Astrocyte of the spinal cord (primary cell): ENCODE measurements around the gene GALNT6.

Experiments used
- DNase-seq: peaks from one replicate; pipeline ENCODE4 v3.0.0; 2011; ENCODE audit warnings: low read depth, low spot score
- H3K4me3 ChIP-seq: 2 replicates; pipeline ENCODE4 v1.5.1; 2011; ENCODE audit warnings: low read depth, mild to moderate bottlenecking, low read length, moderate library complexity
- in situ Hi-C: cut with HindIII; loops from 2 replicates; pipeline ENCODE4 v1.10.0; 2017; ENCODE audit warnings: low sequenced_read_pairs
- TF ChIP-seq, protein P1 (sequence below): IDR thresholded peaks from 2 replicates; pipeline ENCODE4 v1.5.1; 2012; ENCODE audit warnings: low read depth, mild to moderate bottlenecking, low read length, inconsistent platforms

The GALNT6 gene

GRCh38 chr12:51388069-51388799 is 3.0 kb downstream of the GALNT6 start:
- TF ChIP-seq, protein P1, sequence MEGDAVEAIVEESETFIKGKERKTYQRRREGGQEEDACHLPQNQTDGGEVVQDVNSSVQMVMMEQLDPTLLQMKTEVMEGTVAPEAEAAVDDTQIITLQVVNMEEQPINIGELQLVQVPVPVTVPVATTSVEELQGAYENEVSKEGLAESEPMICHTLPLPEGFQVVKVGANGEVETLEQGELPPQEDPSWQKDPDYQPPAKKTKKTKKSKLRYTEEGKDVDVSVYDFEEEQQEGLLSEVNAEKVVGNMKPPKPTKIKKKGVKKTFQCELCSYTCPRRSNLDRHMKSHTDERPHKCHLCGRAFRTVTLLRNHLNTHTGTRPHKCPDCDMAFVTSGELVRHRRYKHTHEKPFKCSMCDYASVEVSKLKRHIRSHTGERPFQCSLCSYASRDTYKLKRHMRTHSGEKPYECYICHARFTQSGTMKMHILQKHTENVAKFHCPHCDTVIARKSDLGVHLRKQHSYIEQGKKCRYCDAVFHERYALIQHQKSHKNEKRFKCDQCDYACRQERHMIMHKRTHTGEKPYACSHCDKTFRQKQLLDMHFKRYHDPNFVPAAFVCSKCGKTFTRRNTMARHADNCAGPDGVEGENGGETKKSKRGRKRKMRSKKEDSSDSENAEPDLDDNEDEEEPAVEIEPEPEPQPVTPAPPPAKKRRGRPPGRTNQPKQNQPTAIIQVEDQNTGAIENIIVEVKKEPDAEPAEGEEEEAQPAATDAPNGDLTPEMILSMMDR: no peak
- in situ Hi-C loops: no loop called here
- no peak for DNase-seq
- no peak overlapping the region for H3K4me3 ChIP-seq

DNA sequence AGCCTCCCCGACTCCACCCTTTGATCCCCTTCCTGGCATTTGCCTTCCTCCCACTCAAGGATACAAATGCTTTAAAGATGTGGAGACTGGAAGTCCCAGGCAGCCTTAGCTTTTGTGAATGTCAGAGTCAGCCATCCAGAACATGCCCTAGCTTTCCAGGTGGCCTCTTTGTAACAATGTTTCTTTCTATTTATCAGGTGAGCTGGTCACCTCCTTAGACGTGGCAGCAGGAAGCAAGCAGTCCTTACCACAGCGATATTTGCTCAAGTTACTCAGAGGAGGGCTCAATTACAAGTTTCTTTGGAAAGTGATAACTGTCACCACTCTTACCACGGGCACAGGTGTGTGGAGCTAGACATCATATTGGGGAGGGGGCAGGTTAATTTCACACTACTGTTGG is 4.9 kb downstream of the GALNT6 start:
- TF ChIP-seq, protein P1: no peak
- in situ Hi-C loops: no loop called here
- no peak for DNase-seq
- H3K4me3 ChIP-seq: no peak overlapping the region

DNA sequence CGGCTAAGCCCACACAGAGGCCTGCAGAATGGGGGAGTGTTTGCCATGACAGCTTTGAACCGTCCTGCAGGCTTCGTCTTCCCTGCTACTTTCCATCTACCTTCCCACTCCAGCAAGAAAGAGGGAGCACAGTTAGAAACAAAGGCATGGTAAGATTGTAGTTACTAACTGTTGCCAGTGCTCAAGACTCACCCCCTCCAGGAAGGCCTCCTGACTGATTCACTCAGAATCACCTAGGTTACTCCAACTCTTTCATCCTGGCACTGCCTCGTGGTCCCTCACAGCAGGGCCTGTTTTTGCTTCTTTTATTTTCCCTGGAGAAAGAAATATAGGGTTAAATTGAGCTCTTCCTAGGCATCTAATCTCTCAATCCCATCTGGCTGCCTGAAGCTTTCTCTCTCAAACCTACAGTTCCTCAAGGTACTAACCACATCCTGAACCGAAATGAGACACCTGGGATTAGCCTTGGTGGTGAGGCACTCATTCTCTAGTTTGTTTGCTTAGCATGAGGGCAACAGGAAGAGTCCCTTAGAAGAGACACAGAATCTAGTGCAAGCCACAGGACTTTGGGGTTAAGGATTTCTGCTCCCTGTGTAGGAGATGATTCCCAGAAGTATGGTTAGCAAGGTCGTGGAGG is 7.8 kb downstream of the GALNT6 start:
- no peak for DNase-seq
- TF ChIP-seq, protein P1: no peak
- in situ Hi-C loops: no loop called here

GRCh38 chr12:51382173-51382572 is 9.0 kb downstream of the GALNT6 start:
- DNase-seq: no peak
- in situ Hi-C loops: no loop called here
- TF ChIP-seq, protein P1: no peak

More for the DNA sequence above, 7.8 kb downstream of the GALNT6 start:
- no peak overlapping the region for H3K4me3 ChIP-seq

DNA sequence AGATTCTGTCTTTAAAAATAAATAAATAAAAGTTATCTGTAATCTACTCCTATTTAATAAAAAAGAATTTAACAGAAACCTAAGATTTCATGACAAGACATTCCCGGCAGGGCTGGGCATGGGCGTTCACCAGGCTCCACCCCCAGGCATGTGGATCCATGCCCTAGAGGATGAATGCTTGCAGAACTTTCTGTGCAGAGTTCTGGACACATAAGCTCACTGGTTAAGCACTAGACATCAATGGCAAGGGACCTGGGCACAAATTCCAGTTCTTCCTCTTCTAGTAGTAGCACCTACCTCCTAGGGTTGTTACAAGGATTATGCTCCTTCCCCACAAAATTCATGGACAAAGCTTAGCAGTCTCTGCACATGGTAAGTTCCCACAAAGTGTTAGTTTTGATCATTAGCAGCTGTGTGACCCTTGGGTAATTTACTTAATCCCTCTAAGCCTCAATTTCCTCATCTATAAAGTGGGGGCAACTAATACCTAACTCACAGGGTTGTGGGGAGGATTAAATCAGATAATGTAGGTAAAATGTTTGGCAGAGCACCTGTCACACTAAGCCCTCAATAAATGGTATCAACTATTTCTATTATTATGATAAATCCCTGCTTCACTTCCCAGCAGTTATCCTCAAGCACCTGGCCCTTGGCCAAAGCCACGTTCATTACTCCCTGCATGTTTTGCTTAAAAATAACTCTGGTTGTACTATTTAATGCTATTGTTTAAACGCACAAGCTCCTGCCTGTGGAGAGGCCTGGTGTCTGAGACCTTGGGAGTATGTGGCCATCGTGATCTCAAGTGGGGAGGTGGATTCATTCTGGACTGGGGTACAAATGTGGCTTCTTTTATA is 9.8 kb downstream of the GALNT6 start:
- in situ Hi-C loops: no loop called here
- TF ChIP-seq, protein P1: no peak
- H3K4me3 ChIP-seq: no peak overlapping the region
- DNase-seq: peak; percentile 54

More at GRCh38 chr12:51382173-51382572, 9.0 kb downstream of the GALNT6 start:
- no peak overlapping the region for H3K4me3 ChIP-seq

DNA sequence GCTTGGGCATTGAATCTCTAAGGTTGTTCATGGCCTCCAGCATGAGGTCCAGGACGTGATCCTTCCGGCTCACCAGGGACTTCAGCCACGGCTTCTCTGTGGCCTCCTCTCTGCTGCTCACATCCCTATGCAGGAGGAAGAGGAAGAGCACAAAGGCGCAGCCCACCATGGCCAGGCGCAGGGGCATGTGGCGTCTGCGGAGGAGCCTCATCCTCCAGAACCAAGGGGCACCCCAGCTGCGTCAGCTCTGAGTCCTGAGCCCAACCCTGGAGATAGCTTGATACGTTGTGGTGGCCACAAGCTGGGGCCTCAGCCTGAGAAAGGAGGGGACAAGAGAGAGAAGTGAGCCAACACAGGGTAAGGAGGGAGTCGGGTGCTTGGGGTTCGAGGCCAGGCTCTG is 11.6 kb downstream of the GALNT6 start:
- no peak overlapping the region for H3K4me3 ChIP-seq
- no peak for DNase-seq
- in situ Hi-C loops: no loop called here
- TF ChIP-seq, protein P1: no peak
